Right lobe of liver (tissue), 4 donors: ENCODE data around the gene ATF3.
A peak's percentile ranks its signal among the peaks of the same experiment; 100 is the strongest.

Experiments
- POLR2A ChIP-seq: fragments of 450-650 bp; IDR thresholded peaks from one replicate; pipeline ENCODE4 v1.6.1; 2017; ENCODE audit warnings: antibody characterized with exemption, mild to moderate bottlenecking
- TF ChIP-seq, protein P1 (sequence below), 4 donors: fragments of 200-600 bp in 3 of 4; fragments of 450-650 bp in 1 of 4; IDR thresholded peaks; one replicate each; pipeline versions ENCODE4 v1.5.1 to v1.8.0; 2016 to 2022; ENCODE audit warnings: antibody characterized with exemption in 4 of 4, mild to moderate bottlenecking in 2 of 4
- donor health status: DM: no; HTN: no; CAD: no.
- donor health status: DM: no; HTN: no; CAD: no.
- donor health status: DM: no; HTN: yes; CAD: no.

DNA sequence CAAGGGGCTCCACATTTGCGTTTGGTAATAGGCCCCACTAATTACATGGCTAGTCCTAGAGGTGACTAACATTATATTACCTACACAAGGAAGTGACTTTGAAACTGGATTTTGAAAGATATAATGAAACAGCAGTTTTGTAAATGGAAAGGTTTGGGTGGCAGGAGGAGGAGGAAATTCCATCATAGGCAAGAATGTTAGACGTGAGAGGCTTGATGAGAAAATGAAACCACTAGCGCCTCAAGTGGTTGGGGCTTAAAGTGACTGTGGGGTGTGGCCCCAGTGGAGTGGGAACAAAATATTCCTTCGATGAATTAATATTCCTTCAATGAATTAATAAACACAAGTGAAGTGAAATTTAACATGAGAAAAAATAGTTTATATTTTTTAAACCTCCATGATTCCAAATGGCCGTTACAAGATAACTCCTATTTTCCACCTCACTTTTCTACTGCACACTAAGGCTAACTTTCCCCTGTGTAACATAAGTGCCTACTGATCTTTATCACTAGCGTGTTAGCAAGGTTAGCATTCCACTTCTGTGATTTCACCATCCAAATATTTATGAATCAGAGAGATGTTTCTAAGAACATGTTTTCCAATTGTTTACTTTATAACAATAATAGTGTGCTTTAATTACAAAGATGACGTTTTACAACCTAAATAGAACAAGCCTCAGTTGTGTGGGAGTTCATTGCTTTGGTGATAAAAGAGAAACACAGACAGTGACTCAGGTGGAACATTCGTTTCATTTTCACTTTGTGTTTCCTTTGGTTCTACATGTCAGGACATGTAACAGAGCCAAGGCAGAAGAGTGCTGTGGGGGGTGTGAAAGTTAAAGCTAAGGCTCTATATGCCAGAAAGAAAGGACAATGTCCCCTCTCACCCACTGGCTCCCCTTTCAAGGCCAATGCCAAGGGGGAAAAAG, 12.5 kb upstream of the ATF3 start:
- TF ChIP-seq, protein P1, sequence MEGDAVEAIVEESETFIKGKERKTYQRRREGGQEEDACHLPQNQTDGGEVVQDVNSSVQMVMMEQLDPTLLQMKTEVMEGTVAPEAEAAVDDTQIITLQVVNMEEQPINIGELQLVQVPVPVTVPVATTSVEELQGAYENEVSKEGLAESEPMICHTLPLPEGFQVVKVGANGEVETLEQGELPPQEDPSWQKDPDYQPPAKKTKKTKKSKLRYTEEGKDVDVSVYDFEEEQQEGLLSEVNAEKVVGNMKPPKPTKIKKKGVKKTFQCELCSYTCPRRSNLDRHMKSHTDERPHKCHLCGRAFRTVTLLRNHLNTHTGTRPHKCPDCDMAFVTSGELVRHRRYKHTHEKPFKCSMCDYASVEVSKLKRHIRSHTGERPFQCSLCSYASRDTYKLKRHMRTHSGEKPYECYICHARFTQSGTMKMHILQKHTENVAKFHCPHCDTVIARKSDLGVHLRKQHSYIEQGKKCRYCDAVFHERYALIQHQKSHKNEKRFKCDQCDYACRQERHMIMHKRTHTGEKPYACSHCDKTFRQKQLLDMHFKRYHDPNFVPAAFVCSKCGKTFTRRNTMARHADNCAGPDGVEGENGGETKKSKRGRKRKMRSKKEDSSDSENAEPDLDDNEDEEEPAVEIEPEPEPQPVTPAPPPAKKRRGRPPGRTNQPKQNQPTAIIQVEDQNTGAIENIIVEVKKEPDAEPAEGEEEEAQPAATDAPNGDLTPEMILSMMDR (IDR thresholded peaks at IDR 0.05), result peak; percentile 24 to 36 (median 33)
- TF ChIP-seq POLR2A, result no peak
